MV-4-11 (cell line): Measurements from ENCODE around the gene OR1E2.
"Not testable (repeated sequence)": the region's sequence is repeated elsewhere in the genome, so short reads cannot be mapped to it uniquely, and the experiment has no call there.

Source experiments
- DNase-seq: peaks from one replicate; lab custom pipeline; 2025; lab: John Stamatoyannopoulos, UW

The OR1E2 gene

GRCh38 chr17:3433741-3434140 is at the start of gene OR1E2:
Gene OR1E2, minus strand, starts transcription at chr17:3433841. Its CDS starts 0 bp downstream, at chr17:3433841.
- no peak for DNase-seq

- DNase-seq: no peak
Observed at GRCh38 chr17:3482852-3483251, 49.2 kb upstream of the OR1E2 start.

- DNase-seq: no peak
Observed at GRCh38 chr17:3479988-3480387, 46.3 kb upstream of the OR1E2 start.

- DNase-seq: no peak
Observed at GRCh38 chr17:3475812-3476610, 42.4 kb upstream of the OR1E2 start, which contains the start of gene ASPA. Gene ASPA, plus strand, starts transcription at chr17:3475997. Its CDS starts 163 bp downstream, at chr17:3476160.

- DNase-seq: no peak
Observed at GRCh38 chr17:3475251-3475685, 41.6 kb upstream of the OR1E2 start.

- no peak for DNase-seq
Observed at GRCh38 chr17:3474212-3474611, 40.6 kb upstream of the OR1E2 start.

- DNase-seq: no peak
Observed at GRCh38 chr17:3472137-3472536, 38.5 kb upstream of the OR1E2 start.

GRCh38 chr17:3471599-3471998 is 38.0 kb upstream of the OR1E2 start, which contains the start of gene SPATA22:
Gene SPATA22, minus strand, starts transcription at chr17:3471819. Its CDS starts 2,494 bp downstream, at chr17:3469325.
- no peak for DNase-seq

GRCh38 chr17:3469529-3469928 is 35.9 kb upstream of the OR1E2 start:
- no peak for DNase-seq

GRCh38 chr17:3466355-3466754 is 32.7 kb upstream of the OR1E2 start:
- DNase-seq: not testable (repeated sequence)

- no peak for DNase-seq
Observed at GRCh38 chr17:3448059-3448665, 14.5 kb upstream of the OR1E2 start.

GRCh38 chr17:3447625-3448024 is 14.0 kb upstream of the OR1E2 start:
- peak; percentile 47 for DNase-seq

- no peak for DNase-seq
Observed at GRCh38 chr17:3440451-3440850, 6.8 kb upstream of the OR1E2 start.

GRCh38 chr17:3438368-3438767 is 4.7 kb upstream of the OR1E2 start:
- no peak for DNase-seq

- DNase-seq: peak; percentile 90
Observed at GRCh38 chr17:3433215-3433614, 426 bp downstream of the OR1E2 start.

GRCh38 chr17:3418222-3418621 is 15.4 kb downstream of the OR1E2 start:
- DNase-seq: no peak

- DNase-seq: no peak
Observed at GRCh38 chr17:3415610-3416009, 18.0 kb downstream of the OR1E2 start.

GRCh38 chr17:3412216-3412615 is 21.4 kb downstream of the OR1E2 start:
- DNase-seq: not testable (repeated sequence)

- no peak for DNase-seq
Observed at GRCh38 chr17:3411070-3411469, 22.6 kb downstream of the OR1E2 start, which contains the start of gene OR3A3. Gene OR3A3, plus strand, starts transcription at chr17:3411370.

GRCh38 chr17:3403856-3404255 is 29.8 kb downstream of the OR1E2 start:
- DNase-seq: not testable (repeated sequence)

GRCh38 chr17:3401786-3402185 is 31.9 kb downstream of the OR1E2 start:
- DNase-seq: no peak

- no peak for DNase-seq
Observed at GRCh38 chr17:3400055-3400454, 33.6 kb downstream of the OR1E2 start.

GRCh38 chr17:3398310-3398709 is 35.3 kb downstream of the OR1E2 start, which contains the start of gene OR1E1:
Gene OR1E1, minus strand, starts transcription at chr17:3398410. Its CDS starts 0 bp downstream, at chr17:3398410.
- DNase-seq: no peak
